Measurements from ENCODE around the gene DSTYK.

DSTYK gene

GRCh38 chr1:205246351-205247119 lies 35.0 kb upstream of the DSTYK start:
- TF ChIP-seq CTCF (IDR thresholded peaks at IDR 0.05; ENCODE audit: low read depth, low read length) = no peak
- no peak for DNase-seq (ENCODE audit: extremely low read depth, low read depth)

GRCh38 chr1:205245096-205245495 lies 33.6 kb upstream of the DSTYK start:
- TF ChIP-seq CTCF (IDR thresholded peaks at IDR 0.05; ENCODE audit: low read depth, low read length) = no peak
- DNase-seq (ENCODE audit: extremely low read depth, low read depth) = no peak

- no peak for TF ChIP-seq CTCF (IDR thresholded peaks at IDR 0.05; ENCODE audit: low read depth, low read length)
- DNase-seq (ENCODE audit: extremely low read depth, low read depth) = no peak
Measured at GRCh38 chr1:205244384-205244783, 32.9 kb upstream of the DSTYK start.

- TF ChIP-seq CTCF (IDR thresholded peaks at IDR 0.05; ENCODE audit: low read depth, low read length) = no peak
- DNase-seq (ENCODE audit: extremely low read depth, low read depth) = no peak
Measured at GRCh38 chr1:205243350-205244191, 32.1 kb upstream of the DSTYK start.

GRCh38 chr1:205241366-205242030 lies 30.0 kb upstream of the DSTYK start:
- no peak for DNase-seq (ENCODE audit: extremely low read depth, low read depth)
- no peak for TF ChIP-seq CTCF (IDR thresholded peaks at IDR 0.05; ENCODE audit: low read depth, low read length)

- no peak for TF ChIP-seq CTCF (IDR thresholded peaks at IDR 0.05; ENCODE audit: low read depth, low read length)
- DNase-seq (ENCODE audit: extremely low read depth, low read depth) = no peak
Measured at GRCh38 chr1:205240569-205240968, 29.1 kb upstream of the DSTYK start.

All from AG09319 (cell line).